H1 (cell line): ENCODE data around the gene PRSS16. TPM values are rescaled to one million over a fixed set of nuclear protein-coding genes. Genes with fewer than 3 reads are reported as not detected.

Experiments used
- CTCF ChIA-PET: fragments of 300-600 bp; sonication (Branson Sonifier 250); formaldehyde crosslinking; loops from one replicate; lab custom pipeline; 2021; ENCODE audit not compliant: partially characterized antibody; lab: Charles Lee
- POLR2A ChIA-PET: fragments of 300-600 bp; sonication (Branson Sonifier 250); formaldehyde crosslinking; loops from one replicate; lab custom pipeline; 2021; ENCODE audit warnings: inconsistent platforms; ENCODE audit not compliant: partially characterized antibody; lab: Charles Lee
- DNase-seq, 2 experiments: peaks; one replicate each; pipeline versions ENCODE4 v3.0.0 to v3.0.0-alpha.2; 2010 to 2022; ENCODE audit warnings: low spot score in 2 of 2, low read depth in 1 of 2, mixed read lengths in 1 of 2
- FAIRE-seq: peaks from 2 replicates; lab custom pipeline; 2011; peaks lifted over from hg19 to GRCh38; lab: Jason Lieb, UNC
- H2AFZ ChIP-seq: 2 replicates; pipeline ENCODE4 v1.8.1; 2012; ENCODE audit warnings: low read length, inconsistent platforms
- H2AK5ac ChIP-seq: 2 replicates; pipeline ENCODE4 v1.6.1; 2013; ENCODE audit warnings: low read depth, low read length
- H2BK120ac ChIP-seq: replicated peaks from 2 replicates; pipeline ENCODE3; 2013; ENCODE audit warnings: low read depth, low read length, inconsistent platforms
- H2BK12ac ChIP-seq: 2 replicates; pipeline ENCODE4 v1.6.1; 2013; ENCODE audit warnings: low read depth, low read length
- H2BK15ac ChIP-seq: 2 replicates; pipeline ENCODE4 v1.6.1; 2013; ENCODE audit warnings: low read length
- H2BK20ac ChIP-seq: 2 replicates; pipeline ENCODE4 v1.6.1; 2013; ENCODE audit warnings: low read length
- H2BK5ac ChIP-seq: 2 replicates; pipeline ENCODE4 v1.6.1; 2013; ENCODE audit warnings: low read depth, low read length
- H3K14ac ChIP-seq: 2 replicates; pipeline ENCODE4 v1.6.1; 2013; ENCODE audit warnings: inconsistent platforms; ENCODE audit not compliant: insufficient read length
- H3K18ac ChIP-seq: 2 replicates; pipeline ENCODE4 v1.6.1; 2013; ENCODE audit warnings: low read length; ENCODE audit errors: extremely low read depth
- H3K23ac ChIP-seq: 2 replicates; pipeline ENCODE4 v1.6.1; 2013; ENCODE audit warnings: inconsistent platforms; ENCODE audit not compliant: insufficient read length
- H3K23me2 ChIP-seq: 2 replicates; pipeline ENCODE4 v1.6.1; 2013; ENCODE audit warnings: low read depth, low read length
- H3K27ac ChIP-seq: 2 replicates; pipeline ENCODE4 v1.6.1; 2011; ENCODE audit warnings: low read depth, low read length, inconsistent platforms
- H3K27me3 ChIP-seq, 4 experiments: replicated peaks in 1 of 4; 1 replicate in 1 of 4; 2 replicates in 3 of 4; pipeline versions ENCODE4 v1.6.1 to v1.8.1; 2011 to 2013; ENCODE audit warnings: low read length in 3 of 4, mild to moderate bottlenecking in 3 of 4, inconsistent platforms in 2 of 4, mixed read lengths in 2 of 4, moderate library complexity in 1 of 4; ENCODE audit not compliant: control insufficient read depth in 3 of 4, insufficient read depth in 3 of 4; ENCODE audit errors: extremely low read depth in 1 of 4
- H3K36me3 ChIP-seq, 4 experiments: 2 replicates each; pipeline versions ENCODE4 v1.6.1 to v1.8.1; 2011 to 2013; ENCODE audit warnings: mild to moderate bottlenecking in 4 of 4, low read length in 3 of 4, moderate library complexity in 2 of 4, control low read depth in 1 of 4, inconsistent platforms in 1 of 4; ENCODE audit not compliant: insufficient read depth in 4 of 4, control insufficient read depth in 2 of 4
- H3K4ac ChIP-seq: replicated peaks from 2 replicates; pipeline ENCODE3; 2013; ENCODE audit warnings: low read length, low read depth, mixed read lengths, inconsistent platforms; ENCODE audit not compliant: insufficient read length
- H3K4me1 ChIP-seq, 4 experiments: replicated peaks in 1 of 4; 1 replicate in 1 of 4; 2 replicates in 3 of 4; pipeline versions ENCODE4 v1.6.1 to v1.8.1; 2011 to 2013; ENCODE audit warnings: low read length in 3 of 4, inconsistent platforms in 2 of 4, mixed read lengths in 1 of 4; ENCODE audit not compliant: insufficient read depth in 4 of 4, control insufficient read depth in 3 of 4
- H3K4me2 ChIP-seq, 2 experiments: 2 replicates each; pipeline versions ENCODE4 v1.6.1 to v1.8.1; 2011 to 2013; ENCODE audit warnings: low read depth in 2 of 2, low read length in 2 of 2, control low read depth in 1 of 2, inconsistent platforms in 1 of 2, mild to moderate bottlenecking in 1 of 2; ENCODE audit not compliant: insufficient read depth in 1 of 2
- H3K4me3 ChIP-seq, 4 experiments: fragments of 200-600, 300-600 bp in 1 of 4; sonication (generic), shearing (Covaris generic), sonication (Bioruptor Twin) in 1 of 4; 2 replicates each; pipeline versions ENCODE4 v1.5.1 to v1.8.1; 2011 to 2016; ENCODE audit warnings: low read length in 4 of 4, low read depth in 3 of 4, control low read depth in 2 of 4, inconsistent platforms in 2 of 4, mild to moderate bottlenecking in 2 of 4, mixed read lengths in 1 of 4, moderate library complexity in 1 of 4; ENCODE audit not compliant: insufficient read depth in 2 of 4; ENCODE audit errors: extremely low read depth in 1 of 4
- H3K56ac ChIP-seq: replicated peaks from 2 replicates; pipeline ENCODE3; 2013; ENCODE audit warnings: low read depth, mild to moderate bottlenecking, mixed read lengths, low read length, inconsistent platforms; ENCODE audit not compliant: insufficient read length
- H3K79me1 ChIP-seq: 2 replicates; pipeline ENCODE4 v1.6.1; 2013; ENCODE audit warnings: low read depth, low read length, control low read depth
- H3K79me2 ChIP-seq, 2 experiments: 2 replicates each; pipeline versions ENCODE4 v1.6.1 to v1.8.1; 2012 to 2013; ENCODE audit warnings: low read length in 2 of 2, mild to moderate bottlenecking in 2 of 2, inconsistent platforms in 1 of 2; ENCODE audit not compliant: insufficient read depth in 2 of 2, control insufficient read depth in 1 of 2
- H3K9ac ChIP-seq, 4 experiments: replicated peaks in 1 of 4; 1 replicate in 1 of 4; 2 replicates in 3 of 4; pipeline versions ENCODE4 v1.6.1 to v1.8.1; 2011 to 2013; ENCODE audit warnings: low read depth in 3 of 4, low read length in 3 of 4, control low read depth in 2 of 4, mild to moderate bottlenecking in 2 of 4, moderate library complexity in 2 of 4, inconsistent platforms in 1 of 4; ENCODE audit errors: extremely low read depth in 1 of 4
- H3K9me3 ChIP-seq, 2 experiments: 2 replicates each; pipeline versions ENCODE4 v1.6.1 to v1.8.1; 2012 to 2013; ENCODE audit warnings: mild to moderate bottlenecking in 2 of 2, moderate library complexity in 2 of 2, control low read depth in 1 of 2, inconsistent platforms in 1 of 2, low read depth in 1 of 2, low read length in 1 of 2, mixed read lengths in 1 of 2; ENCODE audit not compliant: insufficient read depth in 2 of 2
- H4K20me1 ChIP-seq, 2 experiments: replicated peaks in 1 of 2; 2 replicates each; pipeline versions ENCODE3 to v1.8.1; 2011 to 2013; ENCODE audit warnings: inconsistent platforms in 2 of 2, low read length in 2 of 2, mild to moderate bottlenecking in 1 of 2; ENCODE audit not compliant: insufficient read depth in 2 of 2, control insufficient read depth in 1 of 2
- H4K5ac ChIP-seq: 2 replicates; pipeline ENCODE4 v1.6.1; 2013; ENCODE audit warnings: low read length, low read depth, mixed read lengths, inconsistent platforms; ENCODE audit not compliant: insufficient read length
- H4K8ac ChIP-seq: 2 replicates; pipeline ENCODE4 v1.8.0; 2013; ENCODE audit warnings: mild to moderate bottlenecking, moderate library complexity, low read length, inconsistent platforms; ENCODE audit not compliant: insufficient read depth; ENCODE audit errors: extremely low read depth
- H4K91ac ChIP-seq: replicated peaks from 2 replicates; pipeline ENCODE3; 2013; ENCODE audit warnings: low read length, mixed read lengths, inconsistent platforms; ENCODE audit not compliant: insufficient read length
- ASH2L ChIP-seq: fragments of 200-600, 300-600 bp; sonication (generic); IDR thresholded peaks from one replicate; pipeline ENCODE4 v1.7.1; 2017; ENCODE audit warnings: low read length
- ATF2 ChIP-seq: IDR thresholded peaks from 2 replicates; pipeline ENCODE4 v1.6.1; 2012; ENCODE audit warnings: low read length, inconsistent platforms
- KDM4A ChIP-seq: IDR thresholded peaks from one replicate; pipeline ENCODE4 v1.7.1; 2012; ENCODE audit warnings: low read depth, mild to moderate bottlenecking, moderate library complexity, low read length, inconsistent platforms; ENCODE audit not compliant: severe bottlenecking
- SRF ChIP-seq: IDR thresholded peaks from 2 replicates; pipeline ENCODE4 v1.6.1; 2011; ENCODE audit warnings: mild to moderate bottlenecking, low read depth, low read length, moderate library complexity
- TAF1 ChIP-seq: IDR thresholded peaks from 2 replicates; pipeline ENCODE4 v1.6.1; 2011; ENCODE audit warnings: mild to moderate bottlenecking, low read depth, low read length
- WGBS, 2 experiments: shearing (Covaris generic) in 1 of 2; methylation state at CpG; one replicate each; pipeline versions ENCODE4 v1.1.6 to v1.1.7; 2013 to 2015; ENCODE audit warnings: low lambda C conversion rate in 2 of 2, mixed read lengths in 2 of 2, inconsistent platforms in 1 of 2, low coverage in 1 of 2, missing lambda C conversion rate in 1 of 2; ENCODE audit not compliant: insufficient replicate concordance in 2 of 2, insufficient coverage in 1 of 2, insufficient read length in 1 of 2; ENCODE audit errors: extremely low coverage in 1 of 2, missing lambda C conversion rate in 1 of 2; 5-methylcytosine and 5-hydroxymethylcytosine counted together
- polyA plus RNA-seq, 7 experiments: library from polyadenylated mRNA; depleted of rRNA in 3 of 7; stranded (reverse) in 5 of 7; unstranded in 2 of 7; fragments of >200 nt in 5 of 7; fragments of 200-250 nt in 2 of 7; gene quantifications; 1 replicate in 5 of 7; 2 replicates in 1 of 7; 4 replicates in 1 of 7; pipeline versions ENCODE4 v1.2.1 to v1.2.3, GENCODE V29; 2011 to 2013; ENCODE audit warnings: missing spikeins in 2 of 7, mixed read lengths in 2 of 7
- total RNA-seq: library from RNA; stranded (reverse); fragmentation: NEBNext Ultra II Directional; extraction: Animal tissue kit (Norgen Biotek cat#: 25700); gene quantifications from 2 replicates; pipeline ENCODE4 v1.2.1, GENCODE V29; 2021

Gene PRSS16
- total and polyA plus RNA-seq, 2 of the 8 experiments (the other 6 are each of a cell fraction or from before 2014, with no cell fraction given): 20.2 to 38.9 TPM

GRCh38 chr6:27260369-27260768 is 12.9 kb downstream of the PRSS16 start:
- TF ChIP-seq ATF2: 0 out of 2 replicates have a peak, but pooled peaks have one; percentile 4
- peak; percentile 26; the same call in 1 of the 2 replicates for TF ChIP-seq TAF1
- TF ChIP-seq KDM4A: peak; percentile 64
- peak; percentile 12 for TF ChIP-seq ASH2L
- TF ChIP-seq SRF: no peak
- Histone ChIP-seq H2AFZ (peak overlapping the region; percentile 69), H4K8ac (no peak overlapping the region), H2AK5ac (no peak overlapping the region), H3K9me3 (no peaks in the 10 kb centered on the region), H3K4ac (no peak overlapping the region), H3K4me1 (no peaks in the 10 kb centered on the region), H3K18ac (no peak overlapping the region; the same call in 1 of the 2 replicates), H3K14ac (no peak overlapping the region), H3K23me2 (peaks cover 10% of the 10 kb centered on the region), H3K27me3 (no peaks in the 10 kb centered on the region; a peak in 1 of 7 replicates), H2BK20ac (no peak overlapping the region), H2BK120ac (no peak overlapping the region), H3K79me1 (no peaks in the 10 kb centered on the region), H3K27ac (no peak overlapping the region), H2BK5ac (no peak overlapping the region), H2BK15ac (no peak overlapping the region), H4K20me1 (no peaks in the 10 kb centered on the region), H4K5ac (no peak overlapping the region), H2BK12ac (no peak overlapping the region), H3K4me2 (peak overlapping the region; percentile 72 to 73), H3K56ac (no peak overlapping the region), H3K4me3 (peak overlapping the region; percentile 59 to 95 (median 73)), H3K9ac (peak overlapping the region in 3 of 4 experiments; percentile 10 to 36 (median 13); a peak in 3 of 7 replicates), H3K36me3 (no peaks in the 10 kb centered on the region), H3K79me2 (no peaks in the 10 kb centered on the region), H3K23ac (no peak overlapping the region), H4K91ac (no peak overlapping the region)
- ChIA-PET POLR2A (interaction anchor here (1.3 to 1.5 kb wide), 5 partner anchors 9 to 113 kb away, joined by 3 to 14 read pairs (median 4); a partner anchor contains a TSS), CTCF (interaction anchor here (0.6 to 2.4 kb wide), 5 partner anchors 8 to 429 kb away, joined by 3 to 12 read pairs (median 4); partner anchors contain the start of gene POM121L2)
- peak; percentile 71 for FAIRE-seq
- DNase-seq: no peak
- 6% methylated on average over 18 of the region's 21 CpGs; no CpG with 5 or more reads in 1 of the 2 experiments for WGBS, 2 experiments
